Subcutaneous adipose tissue (tissue), 4 donors: Measurements from ENCODE around the gene DHRSX. TPM values are rescaled to one million over a fixed set of nuclear protein-coding genes. Genes with fewer than 3 reads are reported as not detected.

Source experiments
- CTCF ChIP-seq: fragments of 450-650 bp; IDR thresholded peaks from one replicate; pipeline ENCODE4 v1.5.1; 2016; ENCODE audit warnings: low read depth, mild to moderate bottlenecking, control low read depth, antibody characterized with exemption, moderate library complexity
- total RNA-seq, 4 donors: library from RNA; depleted of rRNA; stranded (reverse); fragments of >200 nt; gene quantifications; one replicate each; pipeline ENCODE4 v1.1.0, GENCODE V29; 2016

DHRSX gene
- total RNA-seq, 4 donors from 2014 or later, result 17.0 to 34.2 (median 24.5) TPM

GRCh38 chrX:2514131-2514530 lies 13.4 kb upstream of the DHRSX start:
- no peak for TF ChIP-seq CTCF

GRCh38 chrX:2513121-2513664 lies 12.4 kb upstream of the DHRSX start:
- no peak for TF ChIP-seq CTCF

- TF ChIP-seq CTCF, result no peak
These were observed 11.7 kb upstream of the DHRSX start for GRCh38 chrX:2512501-2512900.

GRCh38 chrX:2511326-2511725 lies 10.6 kb upstream of the DHRSX start:
- no peak for TF ChIP-seq CTCF

- TF ChIP-seq CTCF, result no peak
These were observed 8.0 kb upstream of the DHRSX start for GRCh38 chrX:2508648-2509335.

GRCh38 chrX:2507904-2508627 lies 7.3 kb upstream of the DHRSX start:
- TF ChIP-seq CTCF, result no peak

GRCh38 chrX:2507196-2507595 lies 6.4 kb upstream of the DHRSX start:
- no peak for TF ChIP-seq CTCF
